ENCODE results near the gene SH3BGRL3.
"Not testable (repeated sequence)": the region's sequence is repeated elsewhere in the genome, so short reads cannot be mapped to it uniquely, and the experiment has no call there.

The SH3BGRL3 gene

GRCh38 chr1:26279456-26280332 is at the start of gene SH3BGRL3:
Gene SH3BGRL3, plus strand, starts transcription at chr1:26280086. Its CDS starts 70 bp downstream, at chr1:26280156.
- no peak for DNase-seq (ENCODE audit: low read depth)

GRCh38 chr1:26230682-26231081 is 49.2 kb upstream of the SH3BGRL3 start:
- not testable (repeated sequence) for DNase-seq (ENCODE audit: low read depth)

GRCh38 chr1:26233903-26234643 is 45.8 kb upstream of the SH3BGRL3 start, which contains the start of gene CEP85:
Gene CEP85, plus strand, starts transcription at chr1:26234200. Its CDS starts 5,584 bp downstream, at chr1:26239784.
- peak; percentile 65 for DNase-seq (ENCODE audit: low read depth)

- DNase-seq (ENCODE audit: low read depth): no peak
Observed at GRCh38 chr1:26234644-26235370, 45.1 kb upstream of the SH3BGRL3 start.

- no peak for DNase-seq (ENCODE audit: low read depth)
Observed at GRCh38 chr1:26237230-26237966, 42.5 kb upstream of the SH3BGRL3 start.

GRCh38 chr1:26239936-26240335 is 40.0 kb upstream of the SH3BGRL3 start:
- peak; percentile 25 for DNase-seq (ENCODE audit: low read depth)

- no peak for DNase-seq (ENCODE audit: low read depth)
Observed at GRCh38 chr1:26252718-26253117, 27.2 kb upstream of the SH3BGRL3 start.

- DNase-seq (ENCODE audit: low read depth): no peak
Observed at GRCh38 chr1:26254404-26254803, 25.5 kb upstream of the SH3BGRL3 start.

- DNase-seq (ENCODE audit: low read depth): no peak
Observed at GRCh38 chr1:26257222-26257621, 22.7 kb upstream of the SH3BGRL3 start.

GRCh38 chr1:26259005-26259404 is 20.9 kb upstream of the SH3BGRL3 start:
- DNase-seq (ENCODE audit: low read depth): no peak

GRCh38 chr1:26259578-26259977 is 20.3 kb upstream of the SH3BGRL3 start:
- no peak for DNase-seq (ENCODE audit: low read depth)

- DNase-seq (ENCODE audit: low read depth): no peak
Observed at GRCh38 chr1:26263212-26263611, 16.7 kb upstream of the SH3BGRL3 start.

- no peak for DNase-seq (ENCODE audit: low read depth)
Observed at GRCh38 chr1:26265405-26265804, 14.5 kb upstream of the SH3BGRL3 start.

- no peak for DNase-seq (ENCODE audit: low read depth)
Observed at GRCh38 chr1:26268290-26269197, 11.3 kb upstream of the SH3BGRL3 start.

GRCh38 chr1:26269198-26269550 is 10.7 kb upstream of the SH3BGRL3 start:
- DNase-seq (ENCODE audit: low read depth): no peak

- no peak for DNase-seq (ENCODE audit: low read depth)
Observed at GRCh38 chr1:26274801-26275425, 5.0 kb upstream of the SH3BGRL3 start.

GRCh38 chr1:26275580-26276431 is 4.1 kb upstream of the SH3BGRL3 start:
- peak; percentile 96 for DNase-seq (ENCODE audit: low read depth)

- DNase-seq (ENCODE audit: low read depth): no peak
Observed at GRCh38 chr1:26276432-26276838, 3.5 kb upstream of the SH3BGRL3 start.

GRCh38 chr1:26277261-26277661 is 2.6 kb upstream of the SH3BGRL3 start:
- no peak for DNase-seq (ENCODE audit: low read depth)
